GM21529 (cell line): ENCODE data around the gene AGMO.

Experiments used
- ATAC-seq: cut with Tn5 transposase; IDR thresholded peaks from one replicate; pipeline ENCODE4 v1.9.1; 2021; ENCODE audit not compliant: unreplicated experiment

The AGMO gene

GRCh38 chr7:15561835-15562234 lies at the start of gene AGMO:
Gene AGMO (minus strand): TSS chr7:15562015.
- ATAC-seq: no peak

DNA sequence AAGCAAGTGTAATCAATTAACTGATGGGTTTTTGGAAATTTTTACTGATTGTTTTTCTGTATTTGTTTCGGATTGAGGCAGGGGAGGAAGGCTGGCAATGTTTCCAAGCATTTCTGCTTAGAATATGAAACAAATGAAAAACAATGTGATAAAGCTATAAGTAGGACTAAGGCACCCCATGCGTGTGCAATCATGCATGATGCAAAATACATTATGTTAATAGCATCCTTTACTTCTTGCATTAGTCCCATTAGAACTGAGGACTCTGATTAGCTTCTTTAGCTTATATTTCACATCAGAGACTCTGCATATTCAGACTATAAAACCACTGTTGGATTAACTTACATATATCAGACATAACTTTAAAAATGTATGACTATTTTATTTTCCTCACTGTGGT lies 48.7 kb upstream of the AGMO start:
- ATAC-seq: no peak

DNA sequence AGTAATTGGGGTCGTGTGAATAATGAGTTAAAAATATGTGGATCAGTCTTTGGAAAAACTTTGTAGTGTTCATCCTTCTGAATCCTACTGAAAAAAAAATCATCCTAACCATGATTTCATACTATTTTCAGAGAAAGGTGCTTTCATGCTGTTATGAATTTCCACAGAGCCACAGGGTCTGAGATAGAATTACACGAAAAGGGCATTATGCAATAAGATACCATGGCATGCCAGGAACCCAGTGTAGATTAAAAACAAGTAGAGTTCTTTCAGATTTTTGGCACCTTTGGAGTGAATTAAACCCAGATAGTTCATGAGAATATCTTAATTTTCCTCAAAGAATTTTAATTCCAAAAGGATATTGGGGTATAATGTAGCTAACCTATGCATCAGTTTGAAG lies 47.5 kb upstream of the AGMO start:
- no peak for ATAC-seq

DNA sequence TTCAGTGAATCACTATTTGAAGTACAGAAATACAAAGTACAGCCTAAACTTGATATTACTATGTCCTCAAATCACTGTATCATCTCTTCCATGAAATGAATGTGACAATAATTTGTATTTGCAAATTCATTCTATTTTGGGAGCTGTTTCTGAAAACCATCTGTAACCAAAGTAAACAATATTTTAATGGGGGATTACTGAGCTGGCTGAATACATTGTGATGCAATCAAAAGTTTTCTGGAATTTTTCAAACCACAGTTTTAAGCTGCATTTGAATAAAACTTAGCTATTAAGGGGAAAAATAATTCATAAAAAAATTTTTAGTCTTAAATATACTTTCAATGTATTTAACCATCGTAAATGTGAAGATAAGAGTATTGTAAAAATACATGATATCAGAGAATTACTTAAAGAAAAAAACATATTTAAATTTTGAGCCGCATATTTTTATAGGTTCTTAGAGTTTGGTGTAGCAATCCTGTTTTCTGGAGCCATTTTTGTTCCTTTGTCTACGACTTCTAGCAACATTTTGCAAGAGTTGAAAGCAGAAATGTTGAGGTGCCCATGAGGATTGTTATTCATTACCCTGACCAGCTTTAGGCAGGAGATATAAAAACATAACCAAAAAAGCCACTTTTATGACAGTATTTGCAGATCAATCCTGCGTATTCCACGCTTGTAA lies 45.9 kb upstream of the AGMO start:
- no peak for ATAC-seq

GRCh38 chr7:15606561-15606960 lies 44.7 kb upstream of the AGMO start:
- no peak for ATAC-seq

DNA sequence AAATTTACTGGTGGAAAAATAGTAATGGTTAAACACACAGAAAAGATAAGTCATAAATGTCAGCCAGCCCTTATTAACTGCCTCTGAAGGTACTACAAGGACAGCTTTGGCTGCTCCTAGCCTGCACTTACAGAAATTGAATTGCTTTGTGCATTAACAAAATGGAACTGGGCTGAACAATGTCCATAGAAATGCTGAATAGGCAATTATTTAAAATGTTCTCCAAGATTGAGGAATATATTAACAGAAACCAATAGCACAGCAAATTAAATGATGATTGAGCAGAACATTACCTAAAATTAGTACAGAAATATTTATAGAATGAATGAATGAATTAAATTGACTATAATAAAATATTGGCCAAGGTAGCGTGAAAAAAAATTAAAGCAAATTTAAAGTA lies 42.4 kb upstream of the AGMO start:
- ATAC-seq: no peak

DNA sequence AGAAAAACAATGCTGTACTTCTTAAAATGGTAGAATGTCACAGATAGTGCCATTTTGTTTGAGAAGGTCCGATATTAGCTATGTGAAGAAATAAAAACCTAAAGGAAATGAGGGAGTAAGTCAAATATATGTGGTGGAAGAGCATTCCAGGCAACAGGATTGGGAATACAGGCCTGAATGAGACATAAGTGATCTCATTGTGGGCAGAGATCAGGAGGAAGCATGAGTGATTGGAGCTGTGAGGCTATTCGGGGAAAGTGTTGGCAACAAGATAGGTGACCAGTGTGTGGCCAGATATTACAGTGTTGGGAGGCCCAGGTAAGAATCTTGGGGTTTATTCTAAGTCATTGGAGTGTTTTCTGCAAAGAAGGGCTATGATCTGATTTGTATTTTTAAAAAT lies 41.3 kb upstream of the AGMO start:
- no peak for ATAC-seq

GRCh38 chr7:15602236-15602635 lies 40.4 kb upstream of the AGMO start:
- no peak for ATAC-seq

DNA sequence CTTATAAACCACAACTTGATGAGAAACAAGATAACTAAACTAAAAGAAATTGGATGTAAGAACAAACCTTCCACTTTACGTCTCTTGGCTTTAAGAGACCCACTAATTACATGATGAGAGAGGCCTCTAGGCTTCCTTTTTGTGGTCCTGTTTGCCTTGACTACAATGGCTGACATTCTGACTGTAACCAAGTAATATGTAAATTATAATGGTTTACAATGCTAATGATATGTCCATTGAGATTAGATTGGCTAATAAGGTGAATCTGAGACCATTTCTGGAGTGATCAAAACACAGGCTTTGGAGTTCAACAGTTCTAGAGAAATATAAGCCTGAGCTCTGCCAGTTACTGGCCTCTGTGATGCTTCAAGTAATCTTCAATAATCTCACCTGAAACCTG lies 39.4 kb upstream of the AGMO start:
- no peak for ATAC-seq

DNA sequence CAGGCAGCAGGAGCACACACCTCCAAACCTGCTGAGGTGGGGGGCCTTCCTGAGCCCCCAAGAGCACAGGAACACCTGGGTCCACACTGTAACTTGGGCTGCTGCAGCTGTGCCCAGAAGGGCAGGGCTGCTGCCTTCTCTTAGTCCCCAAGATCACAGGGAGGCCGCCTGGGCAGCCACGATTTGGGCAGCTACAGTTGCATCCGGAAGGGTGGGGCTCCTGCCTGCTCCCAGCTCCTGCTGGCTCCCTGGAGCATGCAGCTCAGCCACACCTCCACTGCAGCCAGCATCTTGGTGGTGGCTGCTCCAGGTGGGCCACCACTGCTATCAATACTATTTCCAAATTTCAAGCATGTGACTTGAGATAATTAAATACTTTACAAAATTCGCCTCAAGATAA lies 38.5 kb upstream of the AGMO start:
- ATAC-seq: no peak

GRCh38 chr7:15594461-15594860 lies 32.6 kb upstream of the AGMO start:
- no peak for ATAC-seq

GRCh38 chr7:15593382-15593781 lies 31.6 kb upstream of the AGMO start:
- ATAC-seq: no peak

DNA sequence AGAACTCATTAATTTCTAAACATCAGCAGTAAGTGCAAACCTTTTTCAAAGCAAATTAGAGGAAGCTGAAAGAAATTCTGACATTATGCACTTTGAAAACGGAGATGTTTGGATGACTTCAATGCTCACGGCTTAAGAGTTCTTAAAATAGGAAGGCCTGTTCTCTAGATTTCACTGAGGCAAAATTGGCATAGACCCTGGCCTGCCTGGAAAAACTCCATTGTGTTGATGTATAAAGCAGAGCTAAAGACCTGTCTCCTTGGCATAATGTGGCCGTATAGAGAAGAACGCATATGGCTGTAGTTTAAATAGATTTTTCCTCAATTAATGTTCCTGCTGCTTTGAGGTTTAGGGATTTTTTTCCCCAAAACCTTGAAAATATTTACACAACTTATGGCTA lies 24.5 kb upstream of the AGMO start:
- no peak for ATAC-seq

- no peak for ATAC-seq
Measured at GRCh38 chr7:15584575-15584974, 22.8 kb upstream of the AGMO start.

- no peak for ATAC-seq
Measured at GRCh38 chr7:15582773-15583172, 21.0 kb upstream of the AGMO start.

DNA sequence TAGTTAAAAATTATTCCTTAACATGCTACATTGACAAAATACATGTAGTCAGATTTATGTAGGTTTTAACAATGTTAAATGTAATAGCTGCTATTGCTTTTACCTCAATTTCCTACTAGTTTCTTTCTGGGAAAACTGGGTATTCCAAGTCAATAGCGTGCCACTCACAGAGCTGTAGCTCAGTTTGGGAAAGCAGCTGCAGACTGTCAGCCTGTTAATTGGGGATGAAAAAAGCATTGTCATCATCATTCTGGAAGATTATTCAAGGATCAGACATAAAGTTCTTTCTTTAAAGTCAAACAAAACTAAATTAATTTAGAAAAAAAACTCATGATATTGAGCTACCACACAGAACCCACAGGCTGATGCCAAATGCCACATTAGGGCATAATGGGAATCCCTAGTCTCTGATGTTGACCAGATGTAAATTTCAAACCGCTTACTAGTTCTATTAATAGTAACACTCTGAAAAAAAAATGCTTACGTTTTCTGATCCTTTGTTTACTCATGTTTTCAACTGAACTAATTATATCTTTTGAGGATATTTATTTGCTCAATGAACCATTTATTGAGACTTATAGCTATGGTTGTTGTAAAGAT lies 19.6 kb upstream of the AGMO start:
- ATAC-seq: no peak

- ATAC-seq: no peak
Measured at GRCh38 chr7:15580604-15581351, 19.0 kb upstream of the AGMO start.

DNA sequence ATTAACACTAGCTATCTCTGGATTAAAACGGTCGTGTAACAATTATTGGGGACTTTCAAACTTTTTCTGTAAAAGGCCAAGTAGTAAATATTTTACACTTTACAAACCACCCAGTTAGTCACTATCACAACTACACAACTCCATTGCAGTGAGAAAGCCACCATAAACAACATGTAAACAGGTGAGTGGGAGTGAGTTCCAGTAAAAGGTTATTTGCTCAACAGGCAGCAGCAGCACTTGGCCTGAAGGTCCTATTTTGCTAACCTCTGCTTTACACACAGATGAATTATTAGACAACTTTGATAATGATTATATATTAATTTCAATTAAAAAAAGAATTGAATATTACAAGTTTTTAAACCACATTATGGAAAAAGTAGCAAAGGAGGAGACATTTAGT lies 15.8 kb upstream of the AGMO start:
- ATAC-seq: no peak

- ATAC-seq: no peak
Measured at GRCh38 chr7:15571301-15571878, 9.6 kb upstream of the AGMO start.

DNA sequence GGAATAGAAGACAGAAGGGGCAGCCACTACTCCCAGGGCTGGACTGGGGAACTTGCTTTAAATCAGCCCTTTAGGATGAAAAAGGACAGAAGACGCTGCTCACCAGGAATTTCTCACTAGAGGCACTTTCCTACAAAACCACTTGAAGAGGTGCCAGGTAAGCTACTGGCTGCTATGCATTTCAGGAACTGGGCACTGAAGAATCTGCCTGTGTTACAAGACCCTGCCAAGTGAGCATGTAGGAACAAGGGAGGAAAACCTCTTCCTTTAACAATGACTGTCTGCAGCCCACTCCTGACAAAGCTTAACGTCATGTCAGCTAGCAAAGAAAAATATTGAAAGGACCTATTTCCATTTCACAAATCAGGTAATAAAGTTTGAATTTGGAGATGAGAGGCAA lies 5.8 kb upstream of the AGMO start:
- no peak for ATAC-seq

DNA sequence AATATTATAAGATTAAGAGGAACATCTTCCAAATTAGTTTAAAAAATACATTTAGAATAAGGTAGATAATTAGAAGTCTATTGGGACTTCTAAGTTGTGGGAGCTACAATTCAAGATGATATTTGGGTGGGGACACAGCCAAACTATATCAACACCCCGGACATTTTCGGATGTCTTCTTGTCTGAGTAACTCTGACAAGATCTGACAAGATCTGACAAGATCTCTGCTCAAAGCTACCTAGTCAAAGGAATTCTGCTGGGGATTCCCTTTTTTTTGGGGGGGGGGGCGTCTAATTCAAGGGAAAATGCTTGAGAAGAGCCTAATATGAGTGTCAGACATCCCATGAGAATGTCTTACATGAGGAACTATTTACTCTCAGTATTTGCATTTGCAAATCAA lies 5.2 kb upstream of the AGMO start:
- no peak for ATAC-seq

- ATAC-seq: no peak
Measured at GRCh38 chr7:15566476-15566875, 4.7 kb upstream of the AGMO start.
